Effector CD4-positive, alpha-beta T cell (primary cell): ENCODE results near the gene EXOC4.

ENCODE experiments used
- DNase-seq: peaks from one replicate; pipeline ENCODE4 v3.0.0-alpha.2; 2020

EXOC4 gene

DNA sequence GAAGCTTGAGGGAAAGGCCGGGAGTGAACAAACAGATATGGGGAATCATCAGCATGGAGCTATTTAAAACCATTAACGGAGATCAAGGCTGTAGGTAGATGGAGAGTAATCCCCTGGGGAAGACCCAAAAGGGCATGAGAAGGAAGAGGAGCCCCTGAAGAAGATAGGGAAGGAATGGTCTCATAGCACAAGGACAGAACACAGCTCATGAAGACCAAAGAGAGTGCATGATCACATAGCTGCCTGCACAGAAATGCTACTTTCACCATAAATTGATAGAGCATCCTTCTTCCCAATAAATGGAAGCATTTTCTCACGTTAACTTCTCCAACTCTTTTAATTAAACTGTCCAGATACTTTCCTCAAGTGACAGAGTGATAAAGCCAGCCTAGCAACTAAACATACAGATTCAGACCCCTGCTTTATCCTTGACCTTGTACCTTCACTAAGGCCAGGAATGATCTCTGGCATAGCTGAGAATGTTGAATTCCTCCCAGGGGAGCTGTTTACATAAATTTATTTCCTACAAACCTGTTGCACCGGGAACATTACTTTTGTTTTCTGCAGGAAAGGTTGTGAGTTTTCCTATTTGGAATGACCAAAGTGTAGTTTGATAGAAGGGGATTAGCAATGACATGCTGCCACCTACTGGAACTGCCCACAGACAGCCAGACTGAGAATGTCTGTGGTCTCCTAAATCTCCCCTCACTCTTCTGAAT, 763.5 kb downstream of the EXOC4 start:
- no peak for DNase-seq

GRCh38 chr7:134016942-134017303, 764.0 kb downstream of the EXOC4 start:
- DNase-seq, result no peak

GRCh38 chr7:134018306-134018705, 765.4 kb downstream of the EXOC4 start:
- DNase-seq, result no peak

DNA sequence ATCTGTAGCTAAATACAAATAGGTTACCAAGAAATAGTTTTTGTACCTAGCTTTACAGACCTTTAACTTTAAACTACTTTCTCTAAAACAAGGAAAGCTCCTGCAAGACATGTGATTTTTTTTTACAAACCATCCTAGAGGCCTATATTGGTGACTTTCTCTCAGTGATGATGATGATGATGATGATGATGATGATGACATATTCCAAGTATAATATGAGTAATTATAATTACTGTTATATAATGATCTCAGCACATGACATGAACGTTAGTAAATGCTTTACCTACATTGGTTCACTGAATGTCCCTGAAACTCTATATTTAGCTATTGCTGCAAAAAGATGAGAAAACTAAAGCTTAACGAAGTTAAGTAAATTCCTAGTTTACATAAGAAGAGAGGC, 766.4 kb downstream of the EXOC4 start:
- DNase-seq, result no peak

GRCh38 chr7:134021836-134022235, 769.0 kb downstream of the EXOC4 start:
- DNase-seq, result no peak

GRCh38 chr7:134022286-134022911, 769.5 kb downstream of the EXOC4 start:
- no peak for DNase-seq

- no peak for DNase-seq
Observed at GRCh38 chr7:134024739-134025138, 771.9 kb downstream of the EXOC4 start.

DNA sequence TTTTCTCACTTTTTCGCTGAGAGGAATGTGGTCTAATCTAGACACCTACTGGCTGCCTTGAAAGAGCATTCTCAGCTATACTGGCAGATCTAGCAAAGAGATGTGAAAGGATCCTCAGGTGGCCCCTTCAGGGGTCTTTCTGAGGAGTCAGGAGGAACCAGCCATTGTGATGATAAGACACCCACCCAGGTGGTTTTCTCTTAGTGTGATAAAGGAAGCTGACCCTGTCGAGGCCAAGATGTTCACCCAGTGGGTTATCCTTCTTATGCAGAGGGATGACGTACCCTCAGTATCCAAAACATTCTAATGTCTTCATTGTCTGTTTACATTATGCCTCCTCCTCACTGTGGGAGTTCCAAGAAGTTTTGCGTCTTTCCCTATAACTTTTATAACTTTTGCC, 776.0 kb downstream of the EXOC4 start:
- DNase-seq, result no peak

DNA sequence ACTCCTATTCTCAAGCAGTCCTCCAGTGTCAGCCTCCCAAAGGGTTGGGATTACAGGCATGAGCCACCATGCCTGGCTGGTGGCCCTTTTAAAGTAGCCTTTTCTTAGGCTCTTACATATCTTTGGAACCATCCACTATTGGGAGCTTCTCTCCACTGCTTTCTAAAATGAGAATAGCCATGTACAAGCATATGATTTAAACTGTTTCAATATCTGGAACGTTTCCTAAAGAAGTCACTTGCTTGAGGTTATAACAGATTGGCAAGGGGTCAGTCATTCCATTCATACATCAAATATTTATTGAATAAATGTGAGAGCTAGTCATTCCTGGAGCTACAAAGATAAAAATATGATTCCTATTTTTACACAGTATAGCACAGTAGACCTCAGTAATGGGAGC, 776.9 kb downstream of the EXOC4 start:
- no peak for DNase-seq

DNA sequence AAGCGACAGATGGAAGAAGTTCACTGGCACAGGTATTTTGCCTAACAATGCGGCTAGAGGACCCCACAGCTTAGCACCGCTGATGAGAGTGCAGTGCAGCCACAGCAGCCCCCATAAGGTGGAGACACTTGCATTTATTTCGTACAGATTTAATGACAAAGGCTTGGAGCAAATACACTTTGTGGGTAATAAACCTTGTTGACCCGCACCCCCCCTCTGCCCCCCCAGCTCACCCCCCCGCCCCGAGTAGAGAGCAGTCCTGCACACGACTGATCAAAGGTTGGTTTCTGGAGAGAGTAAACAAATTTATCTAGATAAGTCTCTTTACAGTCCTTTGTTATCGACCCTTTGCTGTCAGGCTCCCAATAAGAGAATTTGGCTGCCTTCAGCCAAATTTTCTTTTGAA, 777.6 kb downstream of the EXOC4 start:
- no peak for DNase-seq

DNA sequence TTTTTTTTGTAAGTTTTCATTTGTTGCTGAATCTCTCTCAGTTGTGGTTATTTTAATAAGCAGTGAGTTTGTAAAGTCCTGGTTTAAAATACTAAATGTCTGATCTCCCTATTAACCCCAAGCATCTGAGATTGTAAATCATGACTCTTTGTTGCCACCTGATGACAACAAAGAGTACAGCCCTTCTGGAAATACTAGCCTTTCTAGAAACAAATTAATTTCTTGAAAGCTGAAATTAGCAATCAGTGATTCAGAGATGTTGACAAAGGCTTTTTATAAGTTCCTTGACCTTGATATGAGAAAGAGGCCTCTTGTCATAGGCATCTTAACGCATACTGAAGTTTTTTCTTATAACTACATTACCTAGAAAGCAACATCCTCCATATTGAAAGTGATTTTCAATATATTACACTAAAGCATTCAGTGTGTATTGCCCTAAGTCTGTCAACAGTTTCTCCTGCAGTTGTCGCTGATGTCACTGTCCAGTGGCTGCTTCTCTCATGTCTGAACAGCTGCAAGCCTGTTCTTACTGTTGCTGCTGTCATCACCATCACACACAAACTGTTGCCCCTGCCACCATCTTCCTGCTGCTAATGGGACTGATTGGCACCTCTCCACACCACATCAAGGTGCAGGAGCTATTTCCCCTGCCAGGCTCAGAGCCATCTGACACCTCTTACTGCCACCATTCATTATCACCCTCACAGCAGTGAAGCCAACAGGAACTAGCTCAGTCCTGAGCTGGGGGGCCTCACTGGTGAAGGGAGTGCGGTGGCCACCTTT, 779.1 kb downstream of the EXOC4 start:
- DNase-seq, result no peak

GRCh38 chr7:134034652-134035051, 781.8 kb downstream of the EXOC4 start:
- no peak for DNase-seq

GRCh38 chr7:134037991-134038390, 785.1 kb downstream of the EXOC4 start:
- DNase-seq, result no peak

DNA sequence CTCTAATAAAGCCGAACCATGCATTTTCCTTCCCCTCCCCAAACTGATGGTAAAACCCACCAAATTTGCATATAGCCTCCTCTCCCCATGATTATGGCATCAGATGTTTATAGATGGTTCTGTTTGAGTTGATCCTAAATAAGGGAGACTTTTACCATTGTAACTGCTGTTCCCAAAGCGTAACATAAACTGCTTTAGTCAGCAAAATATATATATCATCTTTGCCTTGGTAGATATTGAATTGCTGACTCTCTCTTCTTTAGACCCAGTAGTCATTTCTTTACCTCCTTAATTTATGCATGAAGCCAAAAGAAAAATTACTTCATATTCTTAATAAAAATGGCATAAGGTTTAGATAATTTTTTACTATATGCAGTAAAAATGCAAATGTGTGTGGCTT, 788.1 kb downstream of the EXOC4 start:
- no peak for DNase-seq

DNA sequence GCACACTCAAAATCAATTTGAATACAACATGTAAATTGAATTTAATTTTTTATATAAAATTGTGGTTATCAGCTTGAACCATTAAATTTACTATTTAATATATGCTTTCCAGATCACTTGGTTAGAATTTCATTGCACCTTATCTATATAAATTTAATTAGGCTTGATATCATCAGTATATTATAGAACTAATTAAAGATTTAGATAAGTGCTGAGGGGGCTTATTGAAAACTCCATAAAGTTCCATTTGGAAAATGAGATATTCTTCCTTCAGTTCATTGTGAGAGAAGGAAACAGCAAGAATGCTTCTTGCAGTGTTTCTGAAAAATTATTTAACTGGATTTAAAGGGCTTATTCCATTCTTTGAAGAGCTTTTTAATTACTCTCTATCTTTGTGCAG, 788.6 kb downstream of the EXOC4 start:
- DNase-seq, result no peak

DNA sequence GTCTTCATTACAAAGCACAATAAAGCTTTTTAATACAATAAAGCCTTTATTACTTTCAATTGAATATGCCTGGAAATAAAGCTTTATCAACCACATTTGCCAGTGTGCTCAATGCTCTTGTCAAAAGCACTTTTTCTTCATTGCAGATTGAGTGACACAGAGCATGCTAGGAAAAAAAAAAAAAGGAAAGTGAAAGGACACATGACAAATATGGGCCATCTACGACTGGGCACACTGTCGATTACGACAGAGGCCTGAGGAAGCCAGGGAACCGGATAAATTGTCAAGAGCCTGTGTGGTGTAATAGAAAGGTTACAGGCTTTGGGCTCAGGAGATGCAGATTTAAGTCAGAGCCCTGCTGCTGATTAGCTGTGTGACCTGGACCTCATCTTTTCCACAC, 789.4 kb downstream of the EXOC4 start:
- no peak for DNase-seq

GRCh38 chr7:134044682-134045081, 791.8 kb downstream of the EXOC4 start:
- DNase-seq, result no peak

- DNase-seq, result no peak
Observed at GRCh38 chr7:134045716-134046115, 792.8 kb downstream of the EXOC4 start.

- DNase-seq, result no peak
Observed at GRCh38 chr7:134046594-134047128, 793.8 kb downstream of the EXOC4 start.

GRCh38 chr7:134047675-134048074, 794.8 kb downstream of the EXOC4 start:
- no peak for DNase-seq

- DNase-seq, result no peak
Observed at GRCh38 chr7:134048166-134048565, 795.3 kb downstream of the EXOC4 start.

DNA sequence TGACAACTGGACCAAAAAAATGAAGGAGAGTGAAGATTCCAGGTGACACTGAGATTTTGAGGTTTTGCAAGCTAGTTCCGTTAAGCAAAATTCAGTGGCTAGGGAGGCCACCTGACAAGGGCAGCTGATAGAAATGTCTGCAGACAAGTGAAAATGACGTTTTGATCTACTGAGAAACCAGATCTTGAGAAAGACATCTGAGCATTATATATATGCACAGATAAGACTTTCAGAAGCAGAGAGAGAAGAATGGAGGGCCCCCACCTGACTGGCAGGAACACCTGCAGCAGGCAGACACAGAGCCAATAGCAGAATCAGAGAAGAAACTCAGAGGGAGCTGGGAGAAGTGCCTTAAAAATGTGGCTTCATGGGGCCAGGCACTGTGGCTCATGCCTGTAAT, 798.1 kb downstream of the EXOC4 start:
- no peak for DNase-seq

GRCh38 chr7:134056816-134057215, 803.9 kb downstream of the EXOC4 start:
- no peak for DNase-seq

DNA sequence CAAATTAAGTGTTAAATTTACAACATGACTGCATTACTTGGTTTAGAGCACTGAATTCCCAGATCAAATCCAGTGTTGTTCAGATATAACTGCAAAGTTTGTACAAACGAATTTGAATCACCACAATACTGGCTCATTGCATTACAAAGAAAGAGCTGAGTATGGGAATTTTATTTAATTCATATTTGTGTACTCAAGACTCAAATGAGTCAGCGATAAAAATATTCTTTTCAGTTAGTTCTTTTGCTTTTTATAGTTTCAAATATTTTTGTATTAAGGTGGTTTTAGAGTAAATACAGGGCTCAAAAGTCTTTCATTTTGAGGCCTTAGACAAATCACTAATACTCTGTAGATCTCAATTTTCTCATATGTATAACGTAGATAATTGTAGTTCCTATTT, 805.6 kb downstream of the EXOC4 start:
- no peak for DNase-seq
